GM19395 (cell line): ENCODE measurements around the gene CCDC6.
"Not testable (repeated sequence)": the region's sequence is repeated elsewhere in the genome, so short reads cannot be mapped to it uniquely, and the experiment has no call there.

ENCODE experiments used
- ATAC-seq: cut with Tn5 transposase; IDR thresholded peaks from one replicate; pipeline ENCODE4 v1.9.1; 2021; ENCODE audit warnings: mild to moderate bottlenecking, moderate library complexity; ENCODE audit not compliant: unreplicated experiment

Gene CCDC6

GRCh38 chr10:59819265-59819664 is 87.1 kb downstream of the CCDC6 start:
- ATAC-seq = no peak

GRCh38 chr10:59817773-59818172 is 88.6 kb downstream of the CCDC6 start:
- ATAC-seq = no peak

GRCh38 chr10:59814878-59815277 is 91.5 kb downstream of the CCDC6 start:
- ATAC-seq = no peak

GRCh38 chr10:59812519-59813122 is 93.7 kb downstream of the CCDC6 start:
- ATAC-seq = no peak

GRCh38 chr10:59809644-59809974 is 96.7 kb downstream of the CCDC6 start:
- ATAC-seq = no peak

- ATAC-seq = peak; percentile 97
Observed at GRCh38 chr10:59808896-59809643, 97.3 kb downstream of the CCDC6 start.

- no peak for ATAC-seq
Observed at GRCh38 chr10:59807629-59808620, 98.4 kb downstream of the CCDC6 start.

GRCh38 chr10:59805014-59805413 is 101.3 kb downstream of the CCDC6 start:
- peak; percentile 63 for ATAC-seq

GRCh38 chr10:59804220-59804619 is 102.1 kb downstream of the CCDC6 start:
- no peak for ATAC-seq

GRCh38 chr10:59803714-59804113 is 102.6 kb downstream of the CCDC6 start:
- no peak for ATAC-seq

- no peak for ATAC-seq
Observed at GRCh38 chr10:59801171-59801570, 105.2 kb downstream of the CCDC6 start.

GRCh38 chr10:59799421-59799820 is 106.9 kb downstream of the CCDC6 start:
- no peak for ATAC-seq

GRCh38 chr10:59793919-59794318 is 112.4 kb downstream of the CCDC6 start:
- no peak for ATAC-seq

- no peak for ATAC-seq
Observed at GRCh38 chr10:59792812-59793211, 113.5 kb downstream of the CCDC6 start.

- ATAC-seq = no peak
Observed at GRCh38 chr10:59791601-59792000, 114.8 kb downstream of the CCDC6 start.

- not testable (repeated sequence) for ATAC-seq
Observed at GRCh38 chr10:59790080-59790479, 116.3 kb downstream of the CCDC6 start.

GRCh38 chr10:59788914-59789313 is 117.4 kb downstream of the CCDC6 start:
- ATAC-seq = not testable (repeated sequence)

- not testable (repeated sequence) for ATAC-seq
Observed at GRCh38 chr10:59787032-59787431, 119.3 kb downstream of the CCDC6 start.

GRCh38 chr10:59785476-59785875 is 120.9 kb downstream of the CCDC6 start:
- ATAC-seq = not testable (repeated sequence)

- no peak for ATAC-seq
Observed at GRCh38 chr10:59781511-59781910, 124.8 kb downstream of the CCDC6 start.

GRCh38 chr10:59779756-59780533 is 126.4 kb downstream of the CCDC6 start:
- ATAC-seq = no peak
